Measurements from ENCODE around the gene CCDC86. TPM values are rescaled to one million over a fixed set of nuclear protein-coding genes. Genes with fewer than 3 reads are reported as not detected.

Gene CCDC86
- total RNA-seq (2011; cell fraction: chromatin; rRNA removed; ENCODE audit: low replicate concordance): 6.7 and 23.4 TPM in 2 replicates
- 23.4 and 23.5 TPM in 2 replicates for total RNA-seq (2011; cell fraction: nucleolus; rRNA removed)
- total RNA-seq (2011; cell fraction: nucleoplasm; rRNA removed): 19.3 and 27.0 TPM in 2 replicates
- total RNA-seq (2014; rRNA removed) (85.1 and 104 TPM in 2 replicates), total RNA-seq (2014; rRNA removed; fragmentation: Illumina TruSeq; extraction: Trizol) (7.3 and 8.6 TPM in 2 replicates), total RNA-seq (2015; rRNA removed; fragmentation: Illumina TruSeq; extraction: Trizol) (19.8 and 23.1 TPM in 2 replicates), total RNA-seq (2021) (102 and 114 TPM in 2 replicates), polyA plus RNA-seq (2011; rRNA removed) (25.2 and 34.9 TPM in 2 replicates), polyA plus RNA-seq (2014; fragmentation: Illumina TruSeq; extraction: Trizol) (90.5 and 97.8 TPM in 2 replicates), polyA plus RNA-seq (2014; fragmentation: Nextera tagmentation; extraction: Ambion mirVana) (1 to 10 TPM; 4.6 to 6.4 TPM), polyA plus RNA-seq (2014; rRNA removed) (76.8 and 80.6 TPM in 2 replicates), polyA minus RNA-seq (2011; rRNA and poly(A)+ RNA removed) (13.3 and 14.0 TPM in 2 replicates), Bru-seq, nascent RNA (percentile 81 among the genes with signal in this experiment), BruChase-seq, experiment 1, labeled RNA remaining after a 2-hour chase (percentile 70 among the genes with signal in this experiment), BruChase-seq, experiment 2, labeled RNA remaining after a 6-hour chase (percentile 72 among the genes with signal in this experiment)
- polyA plus RNA-seq (2011; cell fraction: cytosol; rRNA removed): 24.0 and 47.9 TPM in 2 replicates
- polyA plus RNA-seq (2011; cell fraction: nucleus; rRNA removed): 132 and 234 TPM in 2 replicates
- polyA plus RNA-seq (2012): 34.4 and 105 TPM in 2 replicates
- polyA minus RNA-seq (2011; cell fraction: cytosol; rRNA and poly(A)+ RNA removed): 18.8 and 22.2 TPM in 2 replicates
- 28.7 and 29.6 TPM in 2 replicates for polyA minus RNA-seq (2011; cell fraction: nucleus; rRNA and poly(A)+ RNA removed)
- long read RNA-seq, experiment 1, transcript CCDC86-201 (4 exons, 1,893 nt): major isoform, 264 of 350 reads
- long read RNA-seq, experiment 1, partial matches to known transcripts: 0 of 350 reads
- long read RNA-seq, experiment 1, other reads (novel, unspliced or antisense): 86 of 350 reads
- long read RNA-seq, experiment 2, transcript CCDC86-204 (3 exons, 2,567 nt): minor isoform, 11 of 187 reads
- long read RNA-seq, experiment 2, transcript CCDC86-201 (4 exons, 1,893 nt): major isoform, 137 of 187 reads
- long read RNA-seq, experiment 2, partial matches to known transcripts: 26 of 187 reads
- long read RNA-seq, experiment 2, other reads (novel, unspliced or antisense): 13 of 187 reads
- long read RNA-seq, experiment 3, transcript CCDC86-201 (4 exons, 1,893 nt): major isoform, 105 of 110 reads
- long read RNA-seq, experiment 3, partial matches to known transcripts: 3 of 110 reads
- long read RNA-seq, experiment 3, other reads (novel, unspliced or antisense): 0 of 110 reads

- BruUV-seq (replicated peaks): TSS peak; percentile 68
- Histone ChIP-seq H3K9me1 (ENCODE audit: control insufficient read depth, insufficient read depth, low read length) (peaks cover 3% of the 10 kb centered on the region), H3K4me1 (replicated peaks in 1 of 2; ENCODE audit: control insufficient read depth in 2 of 2, insufficient read depth in 2 of 2, low read length in 2 of 2) (peaks cover 25 to 41% of the 10 kb centered on the region in 2 experiments), H3K27me3 (ENCODE audit: control insufficient read depth in 2 of 2, insufficient read depth in 2 of 2, low read length in 2 of 2) (no peaks in the 10 kb centered on the region), H3K4me2 (ENCODE audit: insufficient read depth, low read length) (peak within 1 kb of the TSS; percentile 89), H3K27ac (ENCODE audit: extremely low read depth, low read depth, low read length) (peak within 1 kb of the TSS; percentile 70), H3K9ac (ENCODE audit: insufficient read depth in 1 of 2, low read depth in 2 of 2, low read length in 2 of 2) (peak within 1 kb of the TSS; percentile 81 to 98), H3K79me2 (ENCODE audit: control insufficient read depth, insufficient read depth, low read length) (peaks cover 47% of the 10 kb centered on the region), H3K4me3 (peak within 1 kb of the TSS; percentile 74), H3K9me3 (replicated peaks; ENCODE audit: control insufficient read depth, insufficient read depth, low read depth, low read length) (no peaks in the 10 kb centered on the region), H3K36me3 (ENCODE audit: control insufficient read depth, insufficient read depth, low read length) (peaks cover 24% of the 10 kb centered on the region), H4K20me1 (replicated peaks; ENCODE audit: control insufficient read depth, insufficient read depth, low read length) (peaks cover 3% of the 10 kb centered on the region; the same call in 1 of the 2 replicates), H2AFZ (ENCODE audit: low read depth, low read length) (peak within 1 kb of the TSS; percentile 96)
- ATAC-seq (peak; percentile 86), DNase-seq (ENCODE audit: extremely low read depth in 1 of 4, low spot score in 3 of 4) (peak; percentile 98 to 100 (median 100)), FAIRE-seq (peak; percentile 95)
- intact Hi-C loops (cut with micrococcal nuclease): no loop called here
- in situ Hi-C loops (cut with MboI): no loop called here
- POLR2A ChIA-PET: interaction anchor here (0.6 to 1.4 kb wide), 7 partner anchors 10 to 661 kb away, joined by 3 to 4 read pairs (median 3); partner anchors contain the start of gene PRPF19
- WGBS (ENCODE audit: insufficient coverage, low coverage, missing lambda C conversion rate): under 1% methylated on average over 53 of the region's 57 CpGs
- CTCF ChIA-PET (ENCODE audit: low intra/inter-chr PET ratio): interaction anchor here (0.6 kb wide), 1 partner anchor 476 kb away, joined by 4 read pairs; no protein-coding TSS in a partner anchor
- TF ChIP-seq ZNF766 (CRISPR knock-in tag; conservative IDR thresholded peaks at IDR 0.05): no peak
- no peak for TF ChIP-seq CBX5 (IDR thresholded peaks at IDR 0.05; ENCODE audit: borderline replicate concordance, low read depth)
- peak; percentile 77 for TF ChIP-seq ELF2 (CRISPR knock-in tag; IDR thresholded peaks at IDR 0.05)
- no peak for TF ChIP-seq CBX2 (IDR thresholded peaks at IDR 0.05; ENCODE audit: insufficient read depth, low read length, poor library complexity, severe bottlenecking)
- no peak for TF ChIP-seq ZNF655 (CRISPR knock-in tag; IDR thresholded peaks at IDR 0.05)
- no peak for TF ChIP-seq KDM5B (IDR thresholded peaks at IDR 0.05; ENCODE audit: insufficient replicate concordance, low read depth, low read length)
- no peak for TF ChIP-seq ZNF197 (CRISPR knock-in tag; IDR thresholded peaks at IDR 0.05; ENCODE audit: low read depth)
- TF ChIP-seq ETV6 (IDR thresholded peaks at IDR 0.05; ENCODE audit: borderline replicate concordance in 1 of 2, low read depth in 2 of 2, low read length in 1 of 2): no peak
- no peak for TF ChIP-seq ETV6 (CRISPR knock-in tag; IDR thresholded peaks at IDR 0.05; ENCODE audit: borderline replicate concordance)
- no peak for TF ChIP-seq MTF1 (CRISPR knock-in tag; IDR thresholded peaks at IDR 0.05; ENCODE audit: borderline replicate concordance)
- no peak for TF ChIP-seq RBM25 (IDR thresholded peaks at IDR 0.05; ENCODE audit: low read depth, low read length, severe bottlenecking)
- TF ChIP-seq TAF7 (tag; IDR thresholded peaks at IDR 0.05): no peak
- TF ChIP-seq RBM34 (IDR thresholded peaks at IDR 0.05; ENCODE audit: borderline replicate concordance, insufficient read depth, low read length): no peak
- no peak for TF ChIP-seq NR2F6 (CRISPR knock-in tag; IDR thresholded peaks at IDR 0.05)
Observed at GRCh38 chr11:60841797-60842667, at the start of gene CCDC86. TSS of gene CCDC86 (plus strand) at chr11:60842113. CDS start at chr11:60842125, 12 bp downstream.
